Measurements from ENCODE around the gene ITGAD. TPM values are rescaled to one million over a fixed set of nuclear protein-coding genes. Genes with fewer than 3 reads are reported as not detected.

ITGAD gene
- total RNA-seq, 1 donor from 2014 or later, result not detected

- H3K9ac ChIP-seq (ENCODE audit: low read length), result no peak overlapping the region
- H3K79me2 ChIP-seq (ENCODE audit: insufficient read depth, low read length), result no peaks in the 10 kb centered on the region
- Mint-ChIP-seq H3K27ac (ENCODE audit: unreplicated experiment) (no peak overlapping the region), H3K4me3 (ENCODE audit: unreplicated experiment) (no peak overlapping the region), H3K4me1 (ENCODE audit: low read depth, unreplicated experiment) (no peaks in the 10 kb centered on the region), H3K9me3 (ENCODE audit: unreplicated experiment) (peaks cover 10% of the 10 kb centered on the region), H3K36me3 (ENCODE audit: low read depth, unreplicated experiment) (peaks cover 2% of the 10 kb centered on the region), H3K27me3 (ENCODE audit: low read depth, unreplicated experiment) (no peaks in the 10 kb centered on the region)
- TF ChIP-seq EZH2 (IDR thresholded peaks at IDR 0.05; ENCODE audit: insufficient read depth, low read length) (no peak), CTCF (IDR thresholded peaks at IDR 0.05; ENCODE audit: insufficient read depth, low read depth, low read length) (no peak)
- H2AFZ ChIP-seq (ENCODE audit: low read depth, low read length), result no peak overlapping the region
- no peaks in the 10 kb centered on the region for H4K20me1 ChIP-seq (ENCODE audit: insufficient read depth, low read length)
- H3K4me2 ChIP-seq (ENCODE audit: low read length), result no peak overlapping the region
- no peak overlapping the region for H3K27ac ChIP-seq (ENCODE audit: low read depth, low read length)
- FAIRE-seq (no peak), DNase-seq (ENCODE audit: low read depth) (no peak)
- H3K27me3 ChIP-seq (ENCODE audit: insufficient read depth, low read length), result no peaks in the 10 kb centered on the region
- no peak overlapping the region for H3K4me3 ChIP-seq (ENCODE audit: insufficient read depth, low read depth, low read length)
- peaks cover 2% of the 10 kb centered on the region for H3K9me3 ChIP-seq (ENCODE audit: insufficient read depth, low read depth, low read length)
- H3K4me1 ChIP-seq (ENCODE audit: insufficient read depth, low read length), result no peaks in the 10 kb centered on the region
- no peaks in the 10 kb centered on the region for H3K36me3 ChIP-seq (ENCODE audit: insufficient read depth, low read length)
Measured at GRCh38 chr16:31395647-31396046, 2.5 kb downstream of the ITGAD start.

GRCh38 chr16:31397096-31397660 is 4.0 kb downstream of the ITGAD start:
- no peak overlapping the region for H3K27ac Mint-ChIP-seq (ENCODE audit: unreplicated experiment)
- no peak overlapping the region for H3K4me3 ChIP-seq (ENCODE audit: insufficient read depth, low read depth, low read length)
- H3K36me3 ChIP-seq (ENCODE audit: insufficient read depth, low read length), result no peaks in the 10 kb centered on the region
- no peak overlapping the region for H3K4me2 ChIP-seq (ENCODE audit: low read length)
- H3K9me3 Mint-ChIP-seq (ENCODE audit: unreplicated experiment), result peaks cover 10% of the 10 kb centered on the region
- H3K27me3 Mint-ChIP-seq (ENCODE audit: low read depth, unreplicated experiment), result peaks cover 1% of the 10 kb centered on the region
- H3K79me2 ChIP-seq (ENCODE audit: insufficient read depth, low read length), result no peaks in the 10 kb centered on the region
- H3K9me3 ChIP-seq (ENCODE audit: insufficient read depth, low read depth, low read length), result peaks cover 2% of the 10 kb centered on the region
- no peaks in the 10 kb centered on the region for H3K4me1 Mint-ChIP-seq (ENCODE audit: low read depth, unreplicated experiment)
- H3K4me1 ChIP-seq (ENCODE audit: insufficient read depth, low read length), result no peaks in the 10 kb centered on the region
- TF ChIP-seq EZH2 (IDR thresholded peaks at IDR 0.05; ENCODE audit: insufficient read depth, low read length) (no peak), CTCF (IDR thresholded peaks at IDR 0.05; ENCODE audit: insufficient read depth, low read depth, low read length) (no peak)
- H3K27ac ChIP-seq (ENCODE audit: low read depth, low read length), result no peak overlapping the region
- no peak overlapping the region for H3K4me3 Mint-ChIP-seq (ENCODE audit: unreplicated experiment)
- H2AFZ ChIP-seq (ENCODE audit: low read depth, low read length), result no peak overlapping the region
- no peaks in the 10 kb centered on the region for H4K20me1 ChIP-seq (ENCODE audit: insufficient read depth, low read length)
- no peaks in the 10 kb centered on the region for H3K27me3 ChIP-seq (ENCODE audit: insufficient read depth, low read length)
- FAIRE-seq, result no peak
- no peak overlapping the region for H3K9ac ChIP-seq (ENCODE audit: low read length)
- H3K36me3 Mint-ChIP-seq (ENCODE audit: low read depth, unreplicated experiment), result peaks cover 2% of the 10 kb centered on the region
- no peak for DNase-seq (ENCODE audit: low read depth)

GRCh38 chr16:31397701-31398100 is 4.6 kb downstream of the ITGAD start:
- Mint-ChIP-seq H3K9me3 (ENCODE audit: unreplicated experiment) (peaks cover 10% of the 10 kb centered on the region), H3K36me3 (ENCODE audit: low read depth, unreplicated experiment) (peaks cover 2% of the 10 kb centered on the region), H3K4me1 (ENCODE audit: low read depth, unreplicated experiment) (no peaks in the 10 kb centered on the region), H3K27ac (ENCODE audit: unreplicated experiment) (no peak overlapping the region), H3K27me3 (ENCODE audit: low read depth, unreplicated experiment) (peaks cover 1% of the 10 kb centered on the region), H3K4me3 (ENCODE audit: unreplicated experiment) (no peak overlapping the region)
- DNase-seq (ENCODE audit: low read depth) (no peak), FAIRE-seq (no peak)
- H3K9ac ChIP-seq (ENCODE audit: low read length), result no peak overlapping the region
- TF ChIP-seq EZH2 (IDR thresholded peaks at IDR 0.05; ENCODE audit: insufficient read depth, low read length) (no peak), CTCF (IDR thresholded peaks at IDR 0.05; ENCODE audit: insufficient read depth, low read depth, low read length) (no peak)
- H2AFZ ChIP-seq (ENCODE audit: low read depth, low read length), result no peak overlapping the region
- H3K9me3 ChIP-seq (ENCODE audit: insufficient read depth, low read depth, low read length), result peaks cover 2% of the 10 kb centered on the region
- H3K27me3 ChIP-seq (ENCODE audit: insufficient read depth, low read length), result no peaks in the 10 kb centered on the region
- no peak overlapping the region for H3K4me3 ChIP-seq (ENCODE audit: insufficient read depth, low read depth, low read length)
- no peak overlapping the region for H3K4me2 ChIP-seq (ENCODE audit: low read length)
- H3K36me3 ChIP-seq (ENCODE audit: insufficient read depth, low read length), result no peaks in the 10 kb centered on the region
- H3K4me1 ChIP-seq (ENCODE audit: insufficient read depth, low read length), result no peaks in the 10 kb centered on the region
- no peaks in the 10 kb centered on the region for H3K79me2 ChIP-seq (ENCODE audit: insufficient read depth, low read length)
- no peak overlapping the region for H3K27ac ChIP-seq (ENCODE audit: low read depth, low read length)
- H4K20me1 ChIP-seq (ENCODE audit: insufficient read depth, low read length), result no peaks in the 10 kb centered on the region

Measured in astrocyte (in vitro differentiated cells and primary cell).